ES-I3 (cell line): ENCODE measurements around the gene NINJ1.
"Not testable (repeated sequence)": the region's sequence is repeated elsewhere in the genome, so short reads cannot be mapped to it uniquely, and the experiment has no call there.

ENCODE experiments used
- H3K36me3 ChIP-seq: 2 replicates; pipeline ENCODE4 v1.6.1; 2013; ENCODE audit warnings: mild to moderate bottlenecking, low read length, control low read depth, moderate library complexity; ENCODE audit not compliant: insufficient read depth
- H3K4me1 ChIP-seq: 2 replicates; pipeline ENCODE4 v1.6.1; 2013; ENCODE audit warnings: mild to moderate bottlenecking, control low read depth, low read length; ENCODE audit not compliant: insufficient read depth
- H3K9ac ChIP-seq: 2 replicates; pipeline ENCODE4 v1.6.1; 2013; ENCODE audit warnings: low read depth, mild to moderate bottlenecking, low read length, moderate library complexity
- H3K9me3 ChIP-seq: 2 replicates; pipeline ENCODE4 v1.6.1; 2013; ENCODE audit warnings: mild to moderate bottlenecking, low read length, moderate library complexity; ENCODE audit not compliant: control insufficient read depth, insufficient read depth

Gene NINJ1

GRCh38 chr9:93122721-93123221, 11.3 kb downstream of the NINJ1 start:
- Histone ChIP-seq H3K9me3 (no peaks in the 10 kb centered on the region), H3K36me3 (no peaks in the 10 kb centered on the region), H3K9ac (no peak overlapping the region), H3K4me1 (peaks cover 17% of the 10 kb centered on the region; the same call in 1 of the 2 replicates)

GRCh38 chr9:93121316-93122241, 12.5 kb downstream of the NINJ1 start:
- Histone ChIP-seq H3K36me3 (no peaks in the 10 kb centered on the region), H3K9me3 (no peaks in the 10 kb centered on the region), H3K4me1 (peaks cover 5% of the 10 kb centered on the region; the same call in 1 of the 2 replicates), H3K9ac (no peak overlapping the region)

GRCh38 chr9:93120846-93121315, 13.2 kb downstream of the NINJ1 start:
- Histone ChIP-seq H3K9ac (no peak overlapping the region), H3K36me3 (no peaks in the 10 kb centered on the region), H3K4me1 (peaks cover 11% of the 10 kb centered on the region)

GRCh38 chr9:93119953-93120845, 13.9 kb downstream of the NINJ1 start:
- no peak overlapping the region for H3K9ac ChIP-seq
- no peaks in the 10 kb centered on the region for H3K36me3 ChIP-seq
- peaks cover 11% of the 10 kb centered on the region for H3K4me1 ChIP-seq
- H3K9me3 ChIP-seq, result no peaks in the 10 kb centered on the region

More at GRCh38 chr9:93120846-93121315, 13.2 kb downstream of the NINJ1 start:
- no peaks in the 10 kb centered on the region for H3K9me3 ChIP-seq

GRCh38 chr9:93119703-93119952, 14.4 kb downstream of the NINJ1 start:
- no peaks in the 10 kb centered on the region for H3K36me3 ChIP-seq
- H3K9ac ChIP-seq, result no peak overlapping the region
- H3K9me3 ChIP-seq, result no peaks in the 10 kb centered on the region
- H3K4me1 ChIP-seq, result peaks cover 11% of the 10 kb centered on the region

DNA sequence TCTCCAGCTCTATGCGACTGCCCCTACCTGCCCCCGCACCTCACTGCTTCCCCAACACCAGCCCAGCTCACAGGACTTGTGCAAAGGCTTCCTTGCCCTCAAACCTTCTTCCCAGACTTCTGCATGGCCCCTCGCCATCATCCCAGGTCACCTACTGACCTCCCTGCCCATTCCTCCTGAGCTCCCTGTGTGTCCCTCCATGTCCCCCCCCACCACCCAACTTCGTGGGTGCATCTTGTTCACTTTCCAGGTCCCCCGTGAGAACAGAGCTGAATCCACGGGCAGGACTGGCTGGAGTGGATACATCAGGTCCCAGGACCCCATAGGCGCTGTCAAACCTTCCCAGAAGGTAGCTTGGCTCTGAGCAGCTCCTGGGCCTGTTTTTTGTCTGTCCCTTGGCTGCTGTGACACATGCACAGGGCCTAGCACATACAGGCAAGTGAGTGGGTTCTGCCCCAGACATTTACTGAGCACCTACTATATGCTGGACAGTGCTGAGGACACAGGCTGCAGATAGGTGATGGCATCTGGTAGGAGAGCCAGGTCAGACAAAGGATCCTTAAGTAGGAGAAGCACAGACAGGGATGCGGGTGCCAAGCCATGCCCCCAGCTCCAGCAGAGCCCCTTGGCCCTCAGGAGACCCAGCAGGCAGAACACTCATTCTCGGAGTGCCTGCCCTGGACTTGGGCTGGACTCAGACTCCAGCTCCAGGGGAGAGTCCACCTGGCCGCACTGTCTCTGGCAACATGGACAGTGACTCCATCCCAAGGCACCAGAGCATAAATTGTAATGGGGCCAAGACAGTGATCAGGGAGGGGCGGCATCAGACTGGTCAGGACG, 15.0 kb downstream of the NINJ1 start:
- H3K9ac ChIP-seq, result no peak overlapping the region
- H3K36me3 ChIP-seq, result no peaks in the 10 kb centered on the region
- H3K9me3 ChIP-seq, result no peaks in the 10 kb centered on the region
- peaks cover 11% of the 10 kb centered on the region for H3K4me1 ChIP-seq

- Histone ChIP-seq H3K4me1 (peaks cover 11% of the 10 kb centered on the region), H3K9ac (no peak overlapping the region), H3K36me3 (no peaks in the 10 kb centered on the region), H3K9me3 (no peaks in the 10 kb centered on the region)
Measured at GRCh38 chr9:93117924-93118862, 15.9 kb downstream of the NINJ1 start.

DNA sequence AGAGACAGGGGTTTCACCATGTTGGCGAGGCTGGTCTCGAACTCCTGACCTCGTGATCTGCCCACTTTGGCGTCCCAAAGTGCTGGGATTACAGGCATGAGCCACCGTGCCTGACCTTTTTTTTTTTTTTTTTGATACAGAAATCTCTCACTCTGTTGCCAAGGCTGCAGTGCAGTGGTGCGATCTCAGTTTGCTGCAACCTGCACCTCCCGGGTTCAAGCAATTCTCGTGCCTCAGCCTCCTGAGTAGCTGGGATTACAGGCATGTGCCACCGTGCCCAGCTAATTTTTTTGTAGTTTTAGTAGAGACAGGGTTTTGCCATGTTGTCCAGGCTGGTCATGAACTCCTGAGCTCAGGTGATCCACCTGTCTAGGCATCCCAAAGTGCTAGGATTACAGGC, 16.5 kb downstream of the NINJ1 start:
- not testable (repeated sequence) for H3K9me3 ChIP-seq, H3K36me3 ChIP-seq, H3K9ac ChIP-seq
- peaks cover 11% of the 10 kb centered on the region for H3K4me1 ChIP-seq

DNA sequence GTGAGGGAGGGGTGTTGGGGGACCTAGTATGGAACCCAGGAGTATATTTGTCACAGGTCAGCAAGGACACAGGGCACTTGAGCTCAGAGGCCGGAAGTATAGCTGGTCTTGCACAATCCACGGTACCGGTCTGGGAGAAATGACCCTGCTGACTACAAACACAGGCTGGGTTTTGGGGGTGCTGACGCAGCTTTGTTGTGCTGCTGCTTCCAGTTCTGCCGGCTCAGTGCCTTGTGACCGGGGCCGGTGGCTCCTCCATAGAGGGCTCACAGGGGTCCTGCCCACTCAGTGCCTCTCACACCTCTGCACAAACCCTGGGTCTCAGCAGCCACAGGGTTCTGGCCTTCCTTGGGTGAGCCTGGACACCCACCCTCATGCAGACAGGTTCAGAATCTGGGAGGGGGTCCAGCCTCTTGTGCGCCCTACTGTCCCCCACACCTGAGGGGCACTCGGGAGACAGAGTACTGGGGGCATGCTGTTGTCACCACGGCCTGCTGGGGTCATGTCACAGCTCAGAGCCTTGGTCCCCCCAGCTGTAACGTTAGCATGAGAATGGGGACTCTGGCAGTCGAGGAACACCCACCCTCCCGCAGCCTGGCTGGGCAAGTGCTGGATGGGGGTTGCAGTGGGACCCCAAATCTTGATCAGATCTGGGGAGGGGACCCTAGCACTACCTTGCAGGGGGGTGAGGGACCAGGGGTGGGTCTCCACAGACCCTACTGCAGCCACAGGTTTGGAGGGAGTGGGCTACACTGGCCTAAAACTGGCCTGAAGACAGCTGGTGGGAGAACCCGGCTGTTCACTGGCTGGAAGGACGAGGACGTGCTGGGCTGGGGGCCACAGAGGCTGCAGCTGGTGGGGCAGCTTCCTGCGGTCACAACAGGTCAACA, 17.7 kb downstream of the NINJ1 start:
- Histone ChIP-seq H3K36me3 (no peaks in the 10 kb centered on the region), H3K9ac (no peak overlapping the region), H3K4me1 (peaks cover 11% of the 10 kb centered on the region), H3K9me3 (no peaks in the 10 kb centered on the region)

- Histone ChIP-seq H3K36me3 (no peaks in the 10 kb centered on the region), H3K4me1 (peaks cover 11% of the 10 kb centered on the region), H3K9me3 (no peaks in the 10 kb centered on the region), H3K9ac (no peak overlapping the region)
Measured at GRCh38 chr9:93115486-93116071, 18.5 kb downstream of the NINJ1 start.

DNA sequence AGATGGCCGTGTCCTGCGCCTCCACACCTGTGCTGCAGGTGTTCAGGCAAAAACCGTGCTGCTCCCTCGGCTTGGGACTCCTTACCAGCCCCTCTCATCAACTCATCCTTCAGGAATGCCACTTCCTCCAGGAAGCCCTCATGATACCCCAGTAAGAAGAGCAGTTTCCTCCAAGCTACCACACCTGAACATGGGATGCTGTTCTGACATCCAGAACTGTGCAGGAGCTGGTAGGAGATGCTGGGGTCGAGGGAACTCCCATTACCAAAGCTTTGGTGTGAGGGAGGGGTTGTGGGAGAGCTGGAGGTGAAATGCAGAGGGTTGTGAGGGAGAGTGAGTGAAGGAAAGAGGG, 19.1 kb downstream of the NINJ1 start:
- Histone ChIP-seq H3K9ac (no peak overlapping the region), H3K9me3 (no peaks in the 10 kb centered on the region), H3K4me1 (peaks cover 10% of the 10 kb centered on the region), H3K36me3 (no peaks in the 10 kb centered on the region)
